ENCODE data around the gene TAF3.

The TAF3 gene

GRCh38 chr10:7881119-7881518 is 62.8 kb downstream of the TAF3 start:
- no peak for DNase-seq

GRCh38 chr10:7886056-7886455 is 67.8 kb downstream of the TAF3 start:
- no peak for DNase-seq

GRCh38 chr10:7887174-7887816 is 69.0 kb downstream of the TAF3 start:
- no peak for DNase-seq

GRCh38 chr10:7889947-7890542 is 71.7 kb downstream of the TAF3 start:
- no peak for DNase-seq

- no peak for DNase-seq
These were observed 72.5 kb downstream of the TAF3 start for GRCh38 chr10:7890781-7891180.

GRCh38 chr10:7891634-7892033 is 73.3 kb downstream of the TAF3 start:
- no peak for DNase-seq

GRCh38 chr10:7892146-7892545 is 73.8 kb downstream of the TAF3 start:
- DNase-seq: no peak

- no peak for DNase-seq
These were observed 77.4 kb downstream of the TAF3 start for GRCh38 chr10:7895699-7896090.

GRCh38 chr10:7896297-7896696 is 78.0 kb downstream of the TAF3 start:
- DNase-seq: no peak

- DNase-seq: no peak
These were observed 83.0 kb downstream of the TAF3 start for GRCh38 chr10:7901256-7901655.

GRCh38 chr10:7902413-7902812 is 84.1 kb downstream of the TAF3 start:
- no peak for DNase-seq

GRCh38 chr10:7903851-7904250 is 85.5 kb downstream of the TAF3 start:
- DNase-seq: no peak

- DNase-seq: no peak
These were observed 87.8 kb downstream of the TAF3 start for GRCh38 chr10:7906128-7906527.

- DNase-seq: no peak
These were observed 90.4 kb downstream of the TAF3 start for GRCh38 chr10:7908541-7909210.

GRCh38 chr10:7913126-7913872 is 95.0 kb downstream of the TAF3 start:
- no peak for DNase-seq

- no peak for DNase-seq
These were observed 97.7 kb downstream of the TAF3 start for GRCh38 chr10:7915923-7916536.

- no peak for DNase-seq
These were observed 99.4 kb downstream of the TAF3 start for GRCh38 chr10:7917736-7918135.

- no peak for DNase-seq
These were observed 104.4 kb downstream of the TAF3 start for GRCh38 chr10:7922707-7923106.

GRCh38 chr10:7928536-7928935 is 110.2 kb downstream of the TAF3 start:
- DNase-seq: no peak

- DNase-seq: no peak
These were observed 114.2 kb downstream of the TAF3 start for GRCh38 chr10:7932301-7933036.

GRCh38 chr10:7933262-7933661 is 115.0 kb downstream of the TAF3 start:
- no peak for DNase-seq

- no peak for DNase-seq
These were observed 115.5 kb downstream of the TAF3 start for GRCh38 chr10:7933757-7934156.

Measured in NCI-H2171 treated with DMSO at 0.1 percent for 48 hours (cell line).